Cardiac fibroblast (primary cell): ENCODE measurements around the gene MAP3K7CL.

ENCODE experiments used
- DNase-seq, 2 donors: peaks; one replicate each; pipeline versions ENCODE4 v3.0.0 to v3.0.0-alpha.2; 2010; ENCODE audit warnings: low read depth in 2 of 2
- H3K4me3 ChIP-seq, 2 donors: replicated peaks in 1 of 2; 1 replicate in 1 of 2; 2 replicates in 1 of 2; pipeline ENCODE4 v1.5.1; 2011; ENCODE audit warnings: low read depth in 2 of 2, low read length in 2 of 2, mild to moderate bottlenecking in 2 of 2, moderate library complexity in 1 of 2
- TF ChIP-seq, protein P1 (sequence below): IDR thresholded peaks from one replicate; pipeline ENCODE4 v1.5.1; 2011; ENCODE audit warnings: low read depth, mild to moderate bottlenecking, low read length, inconsistent platforms

The MAP3K7CL gene

GRCh38 chr21:29181799-29182470 is 51.5 kb downstream of the MAP3K7CL start:
- TF ChIP-seq, protein P1, sequence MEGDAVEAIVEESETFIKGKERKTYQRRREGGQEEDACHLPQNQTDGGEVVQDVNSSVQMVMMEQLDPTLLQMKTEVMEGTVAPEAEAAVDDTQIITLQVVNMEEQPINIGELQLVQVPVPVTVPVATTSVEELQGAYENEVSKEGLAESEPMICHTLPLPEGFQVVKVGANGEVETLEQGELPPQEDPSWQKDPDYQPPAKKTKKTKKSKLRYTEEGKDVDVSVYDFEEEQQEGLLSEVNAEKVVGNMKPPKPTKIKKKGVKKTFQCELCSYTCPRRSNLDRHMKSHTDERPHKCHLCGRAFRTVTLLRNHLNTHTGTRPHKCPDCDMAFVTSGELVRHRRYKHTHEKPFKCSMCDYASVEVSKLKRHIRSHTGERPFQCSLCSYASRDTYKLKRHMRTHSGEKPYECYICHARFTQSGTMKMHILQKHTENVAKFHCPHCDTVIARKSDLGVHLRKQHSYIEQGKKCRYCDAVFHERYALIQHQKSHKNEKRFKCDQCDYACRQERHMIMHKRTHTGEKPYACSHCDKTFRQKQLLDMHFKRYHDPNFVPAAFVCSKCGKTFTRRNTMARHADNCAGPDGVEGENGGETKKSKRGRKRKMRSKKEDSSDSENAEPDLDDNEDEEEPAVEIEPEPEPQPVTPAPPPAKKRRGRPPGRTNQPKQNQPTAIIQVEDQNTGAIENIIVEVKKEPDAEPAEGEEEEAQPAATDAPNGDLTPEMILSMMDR: no peak
- DNase-seq: peak; percentile 93 to 94
- peak overlapping the region; percentile 26 to 44 for H3K4me3 ChIP-seq

- TF ChIP-seq, protein P1: no peak
- H3K4me3 ChIP-seq: no peak overlapping the region
- no peak for DNase-seq
Observed at GRCh38 chr21:29182691-29183092, 52.2 kb downstream of the MAP3K7CL start.

- H3K4me3 ChIP-seq: no peak overlapping the region
- DNase-seq: no peak
- TF ChIP-seq, protein P1: no peak
Observed at GRCh38 chr21:29184037-29184436, 53.6 kb downstream of the MAP3K7CL start.

DNA sequence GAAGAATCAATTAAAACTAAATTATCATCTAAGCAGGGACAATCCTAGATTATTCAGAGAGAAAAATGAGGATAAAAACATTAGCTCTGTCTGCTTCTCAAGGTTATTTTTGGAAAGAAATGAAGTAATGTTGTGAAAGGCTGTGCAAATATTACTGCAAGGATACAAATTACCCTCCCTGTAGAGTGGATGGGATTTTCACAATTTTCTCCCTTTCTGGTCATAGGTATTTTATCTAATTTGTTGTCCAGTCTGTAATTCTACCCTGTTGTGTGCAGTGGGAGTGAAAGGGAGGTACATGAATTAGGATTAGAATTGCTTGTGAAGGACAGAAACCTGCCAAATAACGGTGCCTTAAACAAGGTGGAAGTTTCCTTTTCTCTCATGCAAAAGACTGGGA is 54.7 kb downstream of the MAP3K7CL start:
- DNase-seq: peak in 1 of 2 donors; percentile 39
- TF ChIP-seq, protein P1: no peak
- H3K4me3 ChIP-seq: no peak overlapping the region

DNA sequence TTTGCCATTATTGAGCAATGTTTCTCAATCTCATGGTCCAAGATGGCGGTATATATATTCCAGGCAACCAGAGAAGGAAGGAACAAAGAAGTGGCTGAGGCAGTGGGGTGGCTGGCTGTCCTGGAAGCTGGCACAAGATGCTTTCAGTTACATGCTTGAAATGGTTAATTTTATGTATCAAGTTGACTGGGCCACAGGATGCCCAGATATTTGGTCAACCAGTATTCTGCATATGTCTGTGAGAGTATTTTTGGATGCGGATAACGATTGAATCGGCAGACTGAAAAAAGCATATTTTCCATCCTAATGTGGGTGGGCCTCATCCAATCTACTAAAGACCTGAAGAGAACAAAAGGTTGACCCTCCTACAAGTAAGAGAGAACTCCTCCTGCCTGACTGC is 55.2 kb downstream of the MAP3K7CL start:
- TF ChIP-seq, protein P1: no peak
- H3K4me3 ChIP-seq: no peak overlapping the region
- DNase-seq: no peak

DNA sequence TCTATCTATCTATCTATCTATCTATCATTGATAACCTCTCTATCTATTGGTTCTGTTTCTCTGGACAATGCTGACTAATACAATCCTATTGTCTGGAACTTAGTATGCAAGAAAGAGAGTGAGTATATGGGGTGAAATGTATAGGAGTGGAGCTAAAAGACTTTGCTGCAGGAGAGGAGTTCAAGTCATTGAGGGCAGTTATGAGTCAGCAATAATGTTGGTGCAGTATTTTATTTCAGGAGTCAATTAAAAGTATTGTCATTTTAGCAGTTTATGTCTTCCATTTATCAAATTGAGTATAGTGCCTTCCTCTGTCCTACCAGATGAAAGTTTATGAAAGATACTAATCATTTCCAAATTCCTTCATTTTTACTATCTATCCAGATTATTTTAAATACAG is 55.8 kb downstream of the MAP3K7CL start:
- H3K4me3 ChIP-seq: no peak overlapping the region
- TF ChIP-seq, protein P1: no peak
- DNase-seq: no peak

GRCh38 chr21:29187944-29188343 is 57.5 kb downstream of the MAP3K7CL start:
- DNase-seq: peak; percentile 91 to 96
- no peak overlapping the region for H3K4me3 ChIP-seq
- TF ChIP-seq, protein P1: no peak
